Measurements from ENCODE around the gene CBX8. TPM values are rescaled to one million over a fixed set of nuclear protein-coding genes. Genes with fewer than 3 reads are reported as not detected.

Gene CBX8
- total RNA-seq, 3 donors from 2014 or later (not counting 1 experiment from before 2014, with no cell fraction given), result 4.0 to 6.4 (median 5.8) TPM

DNA sequence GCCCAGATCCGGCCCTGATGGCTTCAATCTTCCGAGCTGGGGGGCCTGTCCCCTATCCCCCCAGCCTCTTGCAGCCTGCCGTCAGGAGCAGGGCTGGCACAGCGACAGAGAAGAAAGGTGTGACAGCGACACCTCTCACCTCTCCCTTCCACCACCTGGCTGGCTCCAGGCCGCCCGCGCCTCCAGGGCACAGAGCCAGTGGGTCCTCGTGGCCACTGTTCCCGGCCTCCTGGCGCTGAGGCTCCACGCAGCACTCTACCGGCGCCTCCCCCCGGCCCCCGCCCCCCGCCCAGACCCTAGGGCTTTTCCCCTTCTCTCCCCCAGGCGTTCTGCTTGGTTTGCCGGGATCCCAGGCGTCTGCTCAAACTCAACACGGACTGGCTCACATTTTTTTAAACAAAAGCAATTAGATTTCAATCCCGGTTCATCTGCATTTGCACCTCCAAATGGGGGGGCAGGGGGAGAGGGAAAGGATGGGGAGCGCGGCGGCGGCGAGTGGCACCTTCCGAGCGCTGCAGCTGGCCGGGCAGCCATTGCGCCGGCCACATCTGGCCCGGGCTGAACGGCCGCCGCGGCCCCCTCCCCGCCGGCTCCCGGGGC lies 12.8 kb upstream of the CBX8 start:
- DNase-seq (no peak), ATAC-seq (no peak)
- H3K4me1 Mint-ChIP-seq, result peaks cover 14 to 33% of the 10 kb centered on the region in 2 donors
- WGBS (ENCODE audit: insufficient coverage), result 4% methylated on average over 37 of the region's 40 CpGs
- no peaks in the 10 kb centered on the region for H3K9me3 ChIP-seq (ENCODE audit: control insufficient read depth, insufficient read depth, low read length)
- no peak overlapping the region for H3K4me3 Mint-ChIP-seq
- H3K9me3 Mint-ChIP-seq, result no peaks in the 10 kb centered on the region
- TF ChIP-seq, protein P1, sequence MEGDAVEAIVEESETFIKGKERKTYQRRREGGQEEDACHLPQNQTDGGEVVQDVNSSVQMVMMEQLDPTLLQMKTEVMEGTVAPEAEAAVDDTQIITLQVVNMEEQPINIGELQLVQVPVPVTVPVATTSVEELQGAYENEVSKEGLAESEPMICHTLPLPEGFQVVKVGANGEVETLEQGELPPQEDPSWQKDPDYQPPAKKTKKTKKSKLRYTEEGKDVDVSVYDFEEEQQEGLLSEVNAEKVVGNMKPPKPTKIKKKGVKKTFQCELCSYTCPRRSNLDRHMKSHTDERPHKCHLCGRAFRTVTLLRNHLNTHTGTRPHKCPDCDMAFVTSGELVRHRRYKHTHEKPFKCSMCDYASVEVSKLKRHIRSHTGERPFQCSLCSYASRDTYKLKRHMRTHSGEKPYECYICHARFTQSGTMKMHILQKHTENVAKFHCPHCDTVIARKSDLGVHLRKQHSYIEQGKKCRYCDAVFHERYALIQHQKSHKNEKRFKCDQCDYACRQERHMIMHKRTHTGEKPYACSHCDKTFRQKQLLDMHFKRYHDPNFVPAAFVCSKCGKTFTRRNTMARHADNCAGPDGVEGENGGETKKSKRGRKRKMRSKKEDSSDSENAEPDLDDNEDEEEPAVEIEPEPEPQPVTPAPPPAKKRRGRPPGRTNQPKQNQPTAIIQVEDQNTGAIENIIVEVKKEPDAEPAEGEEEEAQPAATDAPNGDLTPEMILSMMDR (IDR thresholded peaks at IDR 0.05), result no peak
- intact Hi-C loops (cut with micrococcal nuclease), result loop anchor here (2.0 to 5.0 kb wide), 2 partner anchors 13 to 1703 kb away; partner anchors contain the start of genes ACTG1 and CBX8
- H3K4me1 ChIP-seq (ENCODE audit: control insufficient read depth, insufficient read depth, low read length), result peaks cover 48% of the 10 kb centered on the region
- peaks cover 85% of the 10 kb centered on the region for H3K27me3 ChIP-seq (ENCODE audit: control insufficient read depth, insufficient read depth, low read length)
- peaks cover 1% of the 10 kb centered on the region for H3K36me3 Mint-ChIP-seq
- H3K27ac ChIP-seq (ENCODE audit: low read length), result no peak overlapping the region
- no peak overlapping the region for H3K27ac Mint-ChIP-seq
- H3K4me3 ChIP-seq (ENCODE audit: low read length), result no peak overlapping the region
- H3K27me3 Mint-ChIP-seq (ENCODE audit: low read depth in 2 of 2), result peaks cover 57 to 62% of the 10 kb centered on the region in 2 donors
- H3K36me3 ChIP-seq (ENCODE audit: control insufficient read depth, insufficient read depth, low read length), result no peaks in the 10 kb centered on the region

GRCh38 chr17:79808763-79809529 lies 12.1 kb upstream of the CBX8 start:
- H3K4me1 ChIP-seq (ENCODE audit: control insufficient read depth, insufficient read depth, low read length), result peaks cover 47% of the 10 kb centered on the region
- DNase-seq (peak in 1 of 2 donors; percentile 65), ATAC-seq (no peak)
- Mint-ChIP-seq H3K27ac (no peak overlapping the region), H3K27me3 (ENCODE audit: low read depth in 2 of 2) (peaks cover 57 to 60% of the 10 kb centered on the region in 2 donors), H3K4me1 (peaks cover 19 to 32% of the 10 kb centered on the region in 2 donors), H3K4me3 (peak overlapping the region; percentile 35), H3K9me3 (no peaks in the 10 kb centered on the region), H3K36me3 (peaks cover 6% of the 10 kb centered on the region)
- TF ChIP-seq, protein P1 (IDR thresholded peaks at IDR 0.05), result no peak
- WGBS (ENCODE audit: insufficient coverage), result 22% methylated on average over 20 of the region's 20 CpGs
- intact Hi-C loops (cut with micrococcal nuclease), result loop anchor here (5.0 kb wide), 1 partner anchor 1703 kb away; the partner anchor contains the start of gene ACTG1
- H3K9me3 ChIP-seq (ENCODE audit: control insufficient read depth, insufficient read depth, low read length), result no peaks in the 10 kb centered on the region
- peaks cover 84% of the 10 kb centered on the region for H3K27me3 ChIP-seq (ENCODE audit: control insufficient read depth, insufficient read depth, low read length)
- no peak overlapping the region for H3K4me3 ChIP-seq (ENCODE audit: low read length)
- H3K36me3 ChIP-seq (ENCODE audit: control insufficient read depth, insufficient read depth, low read length), result no peaks in the 10 kb centered on the region
- H3K27ac ChIP-seq (ENCODE audit: low read length), result no peak overlapping the region

GRCh38 chr17:79806863-79807720 lies 10.2 kb upstream of the CBX8 start:
- peaks cover 6% of the 10 kb centered on the region for H3K36me3 Mint-ChIP-seq
- TF ChIP-seq, protein P1 (IDR thresholded peaks at IDR 0.05), result no peak
- 29% methylated on average over 13 of the region's 13 CpGs for WGBS (ENCODE audit: insufficient coverage)
- Histone ChIP-seq H3K9me3 (ENCODE audit: control insufficient read depth, insufficient read depth, low read length) (peaks cover 12% of the 10 kb centered on the region), H3K36me3 (ENCODE audit: control insufficient read depth, insufficient read depth, low read length) (no peaks in the 10 kb centered on the region), H3K27me3 (ENCODE audit: control insufficient read depth, insufficient read depth, low read length) (peaks cover 90% of the 10 kb centered on the region), H3K27ac (ENCODE audit: low read length) (no peak overlapping the region), H3K4me1 (ENCODE audit: control insufficient read depth, insufficient read depth, low read length) (peaks cover 52% of the 10 kb centered on the region), H3K4me3 (ENCODE audit: low read length) (no peak overlapping the region)
- ATAC-seq (no peak), DNase-seq (no peak)
- H3K27ac Mint-ChIP-seq, result no peak overlapping the region
- H3K4me1 Mint-ChIP-seq, result peaks cover 17 to 35% of the 10 kb centered on the region in 2 donors
- no peaks in the 10 kb centered on the region for H3K9me3 Mint-ChIP-seq
- H3K27me3 Mint-ChIP-seq (ENCODE audit: low read depth in 2 of 2), result peaks cover 58 to 60% of the 10 kb centered on the region in 2 donors
- intact Hi-C loops (cut with micrococcal nuclease), result loop anchor here (5.0 kb wide), 1 partner anchor 1705 kb away; the partner anchor contains the start of gene ACTG1
- H3K4me3 Mint-ChIP-seq, result no peak overlapping the region

Measured in natural killer cell (primary cell).